NCI-H2171 (cell line): ENCODE data around the gene OR5W2.
"Not testable (repeated sequence)": the region's sequence is repeated elsewhere in the genome, so short reads cannot be mapped to it uniquely, and the experiment has no call there.

Experiments used
- DNase-seq: peaks from one replicate; lab custom pipeline; 2025; lab: John Stamatoyannopoulos, UW

OR5W2 gene

GRCh38 chr11:55914482-55914881 lies at the start of gene OR5W2:
OR5W2 (minus strand) TSS chr11:55914582; CDS start chr11:55914582, 0 bp downstream.
- no peak for DNase-seq

- no peak for DNase-seq
Observed at GRCh38 chr11:55956521-55956920, 42.1 kb upstream of the OR5W2 start.

GRCh38 chr11:55949330-55949729 lies 34.9 kb upstream of the OR5W2 start:
- DNase-seq: no peak

GRCh38 chr11:55942785-55943392 lies 28.5 kb upstream of the OR5W2 start:
- DNase-seq: peak; percentile 17

- no peak for DNase-seq
Observed at GRCh38 chr11:55936300-55936699, 21.9 kb upstream of the OR5W2 start, which contains the start of gene OR5I1. OR5I1 (minus strand) TSS chr11:55936400; CDS start chr11:55936400, 0 bp downstream.

- no peak for DNase-seq
Observed at GRCh38 chr11:55920537-55920936, 6.2 kb upstream of the OR5W2 start.

GRCh38 chr11:55902308-55902707 lies 12.1 kb downstream of the OR5W2 start:
- DNase-seq: no peak

GRCh38 chr11:55895216-55895615 lies 19.2 kb downstream of the OR5W2 start:
- DNase-seq: no peak

GRCh38 chr11:55885481-55885880 lies 28.9 kb downstream of the OR5W2 start:
- DNase-seq: not testable (repeated sequence)

- not testable (repeated sequence) for DNase-seq
Observed at GRCh38 chr11:55884995-55885394, 29.4 kb downstream of the OR5W2 start.

GRCh38 chr11:55882997-55883396 lies 31.4 kb downstream of the OR5W2 start, which contains the start of gene TRIM51:
TRIM51 (plus strand) TSS chr11:55883297; CDS start chr11:55885429, 2,132 bp downstream.
- DNase-seq: not testable (repeated sequence)

- DNase-seq: not testable (repeated sequence)
Observed at GRCh38 chr11:55873146-55873545, 41.2 kb downstream of the OR5W2 start.

GRCh38 chr11:55872731-55873130 lies 41.7 kb downstream of the OR5W2 start:
- DNase-seq: not testable (repeated sequence)

- not testable (repeated sequence) for DNase-seq
Observed at GRCh38 chr11:55867354-55867753, 47.0 kb downstream of the OR5W2 start.
